Activated naive CD4-positive, alpha-beta T cell treated with anti-CD3 and anti-CD28 coated beads for 36 hours (primary cell): ENCODE data around the gene MEPE. TPM values are rescaled to one million over a fixed set of nuclear protein-coding genes. Genes with fewer than 3 reads are reported as not detected.

ENCODE experiments used
- CTCF ChIA-PET: fragments of 350-600 bp; sonication (Branson Sonifier 250); formaldehyde crosslinking; loops from one replicate; lab custom pipeline; 2021; ENCODE audit warnings: antibody characterized with exemption; lab: Charles Lee
- DNase-seq: peaks from one replicate; pipeline ENCODE4 v3.0.0-alpha.2; 2020
- H3K27ac Mint-ChIP-seq: one replicate; pipeline ENCODE4 v1.8.0; 2021; ENCODE audit warnings: mild to moderate bottlenecking, mixed read lengths
- H3K27me3 Mint-ChIP-seq: one replicate; pipeline ENCODE4 v1.8.0; 2021; ENCODE audit warnings: low read depth, mixed read lengths
- H3K36me3 Mint-ChIP-seq: one replicate; pipeline ENCODE4 v1.8.0; 2021; ENCODE audit warnings: low read depth, mixed read lengths
- H3K4me1 Mint-ChIP-seq: one replicate; pipeline ENCODE4 v1.8.0; 2021; ENCODE audit warnings: low read depth, mixed read lengths
- H3K4me3 Mint-ChIP-seq: one replicate; pipeline ENCODE4 v1.8.0; 2021; ENCODE audit warnings: mild to moderate bottlenecking, moderate library complexity, mixed read lengths
- H3K9me3 Mint-ChIP-seq: one replicate; pipeline ENCODE4 v1.8.0; 2021; ENCODE audit warnings: mixed read lengths
- intact Hi-C: fragments of 100-400 bp; cut with micrococcal nuclease; formaldehyde crosslinking; loops from one replicate; pipeline ENCODE4 v1.15.1; 2023
- total RNA-seq, 2 experiments: library from RNA; stranded (reverse); gene quantifications; one replicate each; pipeline ENCODE4 v1.2.3, GENCODE V29; 2021

MEPE gene
- total RNA-seq, 2 experiments from 2014 or later, result not detected

DNA sequence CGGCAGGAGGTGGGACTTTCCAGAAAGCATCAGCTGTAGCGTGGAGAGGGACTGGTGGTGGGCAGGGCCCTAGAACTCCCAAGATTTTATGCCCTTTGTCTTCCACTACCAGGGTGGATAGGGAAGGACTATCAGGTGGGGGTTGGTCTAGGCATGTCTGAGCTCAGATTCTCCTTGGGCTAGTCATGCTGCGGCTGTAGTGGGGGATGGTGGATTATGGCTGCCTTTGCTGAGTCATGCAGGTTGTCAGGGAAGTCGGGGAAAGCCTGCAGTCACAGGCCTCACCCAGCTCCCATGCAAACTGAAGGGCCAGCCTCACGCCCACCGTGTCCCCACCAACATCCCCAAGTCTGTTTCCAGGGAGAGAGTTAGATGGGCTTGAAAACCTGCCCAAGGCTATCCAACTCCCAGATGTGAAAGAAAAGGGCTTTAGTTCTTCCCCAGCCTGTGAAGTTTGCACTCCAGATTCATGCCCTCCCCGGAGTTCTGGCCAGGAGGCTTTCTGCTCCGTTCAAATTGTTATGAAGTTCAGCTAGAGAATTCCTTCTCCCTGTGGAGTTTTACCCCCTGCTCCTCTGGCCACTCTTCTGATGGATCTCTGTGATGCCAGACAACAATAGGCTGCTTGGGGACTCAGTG is 13.4 kb upstream of the MEPE start:
- H3K36me3 Mint-ChIP-seq, result no peaks in the 10 kb centered on the region
- H3K27ac Mint-ChIP-seq, result no peak overlapping the region
- H3K4me3 Mint-ChIP-seq, result no peak overlapping the region
- CTCF ChIA-PET, result interaction anchor here (0.6 to 2.3 kb wide), 2 partner anchors 29 to 174 kb away, joined by 3 to 6 read pairs; no protein-coding TSS in a partner anchor
- intact Hi-C loops, result no loop called here
- no peaks in the 10 kb centered on the region for H3K4me1 Mint-ChIP-seq
- H3K27me3 Mint-ChIP-seq, result peaks cover 14% of the 10 kb centered on the region
- no peak for DNase-seq
- no peaks in the 10 kb centered on the region for H3K9me3 Mint-ChIP-seq

DNA sequence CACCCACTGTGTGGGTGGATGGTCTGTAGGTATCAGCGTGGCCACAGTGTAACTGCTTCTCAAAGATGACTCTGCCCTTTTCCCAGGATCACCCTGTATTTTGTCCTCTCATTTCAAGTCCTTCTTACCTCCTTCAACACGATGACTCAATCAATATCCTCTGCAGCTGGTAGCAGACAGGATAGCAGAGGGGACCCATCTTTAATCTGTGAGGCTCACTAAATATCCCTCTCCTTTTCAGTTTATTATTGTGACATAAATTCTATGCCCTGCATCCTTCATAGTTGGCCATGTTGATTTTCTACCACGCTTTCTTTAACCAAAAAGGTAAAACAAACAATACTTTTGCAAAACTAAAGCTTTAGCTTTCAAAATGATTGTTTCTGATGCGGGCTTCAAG is 9.6 kb upstream of the MEPE start:
- Mint-ChIP-seq H3K9me3 (no peaks in the 10 kb centered on the region), H3K4me1 (no peaks in the 10 kb centered on the region), H3K27me3 (peaks cover 7% of the 10 kb centered on the region), H3K36me3 (no peaks in the 10 kb centered on the region), H3K27ac (no peak overlapping the region), H3K4me3 (no peak overlapping the region)
- intact Hi-C loops, result no loop called here
- DNase-seq, result no peak
- CTCF ChIA-PET, result no interaction called here

DNA sequence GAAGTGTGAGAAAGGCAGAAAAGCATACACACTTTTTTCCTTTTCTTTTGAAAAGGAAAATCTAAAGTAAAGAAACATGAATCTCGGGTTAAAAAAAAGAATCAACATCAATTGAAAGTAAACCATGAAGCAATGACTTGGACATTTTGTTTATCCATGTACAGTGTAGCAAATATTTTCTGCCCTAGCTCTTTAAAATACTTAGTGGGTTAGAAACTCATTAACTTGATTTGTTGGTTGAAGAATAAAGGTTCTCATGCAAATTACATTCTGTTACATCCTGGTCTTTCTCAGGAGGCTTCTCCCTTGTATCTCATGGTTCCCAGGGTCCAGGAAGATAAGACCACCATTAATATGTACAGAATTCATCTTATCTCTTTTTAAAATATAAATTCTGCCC is 9.0 kb upstream of the MEPE start:
- Mint-ChIP-seq H3K4me3 (no peak overlapping the region), H3K9me3 (no peaks in the 10 kb centered on the region), H3K27ac (no peak overlapping the region), H3K27me3 (peaks cover 12% of the 10 kb centered on the region), H3K4me1 (no peaks in the 10 kb centered on the region), H3K36me3 (no peaks in the 10 kb centered on the region)
- no peak for DNase-seq
- CTCF ChIA-PET, result interaction anchor here (1.3 kb wide), 1 partner anchor 25 kb away, joined by 5 read pairs; no protein-coding TSS in a partner anchor
- intact Hi-C loops, result no loop called here

DNA sequence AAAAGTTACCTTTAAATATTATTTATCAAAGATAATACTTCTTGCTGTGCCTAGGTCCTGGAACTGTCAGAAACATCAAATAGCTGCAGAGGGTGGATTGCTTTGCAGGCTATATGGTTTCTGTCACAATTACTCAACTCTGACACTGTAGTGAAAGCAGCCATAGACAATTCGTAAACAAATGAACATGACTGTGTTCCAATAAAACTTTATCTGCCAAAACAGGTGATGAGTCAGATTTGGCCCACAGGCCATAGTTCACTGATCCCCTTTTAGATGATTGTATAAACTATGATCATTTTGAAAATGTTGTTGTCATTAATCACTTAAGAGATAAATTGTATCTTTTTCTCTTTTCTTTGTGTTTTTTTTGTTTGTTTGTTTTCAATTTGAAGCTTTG is 8.4 kb upstream of the MEPE start:
- H3K4me3 Mint-ChIP-seq, result no peak overlapping the region
- intact Hi-C loops, result no loop called here
- no peaks in the 10 kb centered on the region for H3K36me3 Mint-ChIP-seq
- no peak for DNase-seq
- CTCF ChIA-PET, result interaction anchor here (1.3 kb wide), 1 partner anchor 24 kb away, joined by 5 read pairs; no protein-coding TSS in a partner anchor
- H3K9me3 Mint-ChIP-seq, result no peaks in the 10 kb centered on the region
- H3K4me1 Mint-ChIP-seq, result no peaks in the 10 kb centered on the region
- H3K27ac Mint-ChIP-seq, result no peak overlapping the region
- H3K27me3 Mint-ChIP-seq, result peaks cover 10% of the 10 kb centered on the region

DNA sequence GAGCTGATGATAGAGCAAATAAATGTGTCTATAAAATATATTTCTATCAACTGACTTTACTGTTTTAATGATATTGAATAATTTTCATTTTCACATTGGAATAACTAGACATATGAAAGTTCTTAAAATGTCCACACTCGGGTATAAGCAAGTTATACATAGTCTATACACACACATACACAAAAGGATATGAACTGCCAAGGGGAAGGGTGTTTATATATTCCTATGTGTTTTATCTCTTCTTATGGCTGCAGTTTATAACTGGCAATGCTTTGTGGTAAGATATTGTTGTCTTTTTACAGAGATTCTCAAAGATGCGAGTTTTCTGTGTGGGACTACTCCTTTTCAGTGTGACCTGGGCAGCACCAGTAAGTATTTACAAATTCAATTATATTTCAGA is 1.6 kb downstream of the MEPE start:
- intact Hi-C loops, result no loop called here
- Mint-ChIP-seq H3K27ac (no peak overlapping the region), H3K4me1 (no peaks in the 10 kb centered on the region), H3K9me3 (no peaks in the 10 kb centered on the region), H3K4me3 (no peak overlapping the region), H3K27me3 (peaks cover 5% of the 10 kb centered on the region), H3K36me3 (no peaks in the 10 kb centered on the region)
- no peak for DNase-seq
- CTCF ChIA-PET, result interaction anchor here (1.4 kb wide), 1 partner anchor 15 kb away, joined by 6 read pairs; no protein-coding TSS in a partner anchor

DNA sequence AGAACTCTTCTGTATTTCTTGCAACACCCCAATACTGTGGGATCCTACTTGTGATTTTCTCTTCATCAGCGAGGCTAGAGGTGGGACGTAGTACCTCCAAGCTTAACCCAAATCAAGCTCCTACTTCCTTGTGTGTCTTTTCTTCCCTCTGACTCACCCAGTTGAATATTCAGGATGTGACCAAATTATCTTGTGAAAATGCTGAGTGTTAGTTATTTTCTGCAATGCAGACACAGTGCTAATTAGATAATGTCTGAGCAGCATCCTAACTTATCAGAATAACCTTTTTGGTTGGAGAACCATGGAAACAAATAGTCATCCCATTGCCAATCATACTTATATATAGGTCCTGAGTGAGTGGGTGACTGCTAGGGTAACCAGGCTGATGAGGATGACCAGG is 2.4 kb downstream of the MEPE start:
- Mint-ChIP-seq H3K27me3 (peaks cover 4% of the 10 kb centered on the region), H3K4me3 (no peak overlapping the region), H3K36me3 (no peaks in the 10 kb centered on the region), H3K27ac (no peak overlapping the region), H3K4me1 (no peaks in the 10 kb centered on the region), H3K9me3 (no peaks in the 10 kb centered on the region)
- intact Hi-C loops, result no loop called here
- CTCF ChIA-PET, result interaction anchor here (1.4 kb wide), 1 partner anchor 14 kb away, joined by 6 read pairs; no protein-coding TSS in a partner anchor
- DNase-seq, result no peak

DNA sequence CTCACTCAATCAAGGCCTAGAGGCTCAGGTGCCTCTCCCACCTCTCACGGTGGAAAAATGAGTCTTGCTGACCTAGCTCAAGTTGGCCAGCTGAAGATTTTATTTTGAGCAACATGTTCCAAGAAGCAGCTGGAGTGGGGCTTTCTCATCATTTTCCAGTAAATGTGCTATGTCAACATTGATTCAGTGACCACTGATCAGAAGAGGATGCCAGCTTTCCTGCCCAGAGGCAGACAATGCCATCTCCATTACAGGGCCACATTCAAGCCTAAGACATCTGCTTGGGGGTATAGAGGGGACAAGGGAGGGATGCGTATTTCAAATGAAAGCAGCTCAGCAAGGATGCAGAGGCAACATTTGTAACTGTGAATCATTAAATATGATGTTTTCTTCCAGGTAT is 3.0 kb downstream of the MEPE start:
- Mint-ChIP-seq H3K9me3 (no peaks in the 10 kb centered on the region), H3K4me3 (no peak overlapping the region), H3K27ac (no peak overlapping the region), H3K36me3 (no peaks in the 10 kb centered on the region), H3K4me1 (no peaks in the 10 kb centered on the region), H3K27me3 (peaks cover 6% of the 10 kb centered on the region)
- no peak for DNase-seq
- intact Hi-C loops, result no loop called here
- CTCF ChIA-PET, result interaction anchor here (1.4 kb wide), 1 partner anchor 13 kb away, joined by 6 read pairs; no protein-coding TSS in a partner anchor

DNA sequence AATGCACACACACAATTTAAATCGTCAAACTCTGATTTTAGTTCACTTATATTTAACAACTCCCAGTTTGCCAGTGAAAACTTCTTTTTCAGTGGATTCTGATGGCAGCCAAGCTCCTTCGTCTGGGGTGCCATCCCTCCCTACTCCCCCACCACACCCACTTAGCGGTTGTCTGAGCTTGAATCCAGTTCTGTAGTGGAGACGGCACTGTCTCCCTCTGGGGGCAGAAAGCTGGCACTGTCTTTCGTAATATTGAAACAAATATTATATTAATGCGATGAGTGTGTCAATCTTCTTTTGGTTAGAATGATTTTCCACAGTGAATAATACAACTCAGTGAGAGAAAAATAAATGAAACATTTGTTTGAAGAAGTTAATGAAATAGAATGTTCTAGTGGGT is 5.4 kb downstream of the MEPE start:
- peaks cover 14% of the 10 kb centered on the region for H3K27me3 Mint-ChIP-seq
- no peak overlapping the region for H3K4me3 Mint-ChIP-seq
- intact Hi-C loops, result no loop called here
- CTCF ChIA-PET, result interaction anchor here (0.7 to 3.3 kb wide), 6 partner anchors 9 to 344 kb away, joined by 3 to 9 read pairs (median 5); no protein-coding TSS in a partner anchor
- DNase-seq, result no peak
- H3K4me1 Mint-ChIP-seq, result no peaks in the 10 kb centered on the region
- H3K27ac Mint-ChIP-seq, result no peak overlapping the region
- H3K9me3 Mint-ChIP-seq, result no peaks in the 10 kb centered on the region
- H3K36me3 Mint-ChIP-seq, result no peaks in the 10 kb centered on the region

DNA sequence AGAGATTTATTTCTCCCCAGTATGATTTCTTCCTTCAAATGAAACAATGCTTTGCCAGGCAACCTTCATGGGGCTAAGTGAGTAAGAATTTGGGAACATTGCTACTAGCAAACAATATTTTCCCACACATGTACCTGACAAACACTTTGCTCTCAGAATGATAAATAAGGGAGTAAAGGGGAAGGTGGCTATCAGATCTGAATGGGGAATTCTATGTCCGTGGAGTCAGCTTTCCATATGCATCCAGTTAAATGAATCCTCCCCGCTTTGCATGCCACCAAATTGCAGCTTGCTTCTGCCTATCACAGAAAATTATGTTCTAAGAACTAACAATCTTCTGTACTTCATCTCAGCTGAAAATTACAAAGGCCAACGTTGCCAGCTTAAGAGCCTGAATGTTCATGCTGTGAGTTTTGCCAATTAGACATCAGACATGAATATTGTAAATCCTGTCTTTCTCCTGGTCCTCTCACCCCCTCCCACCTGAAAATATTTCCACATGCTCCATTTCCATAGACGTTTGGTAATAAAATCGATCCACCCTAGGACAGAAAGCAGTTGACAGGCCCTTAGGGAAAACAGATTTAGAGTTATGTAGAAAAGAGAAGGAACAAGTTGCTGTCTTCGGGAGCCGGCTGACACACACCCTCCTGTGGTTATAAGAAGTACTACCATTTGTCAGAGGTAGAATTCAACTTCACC is 6.3 kb downstream of the MEPE start:
- peaks cover 18% of the 10 kb centered on the region for H3K27me3 Mint-ChIP-seq
- H3K27ac Mint-ChIP-seq, result no peak overlapping the region
- peak; percentile 22 for DNase-seq
- intact Hi-C loops, result loop anchor here (1.0 kb wide), 2 partner anchors 160 to 342 kb away; no protein-coding TSS in a partner anchor
- CTCF ChIA-PET, result interaction anchor here (1.0 to 3.3 kb wide), 5 partner anchors 8 to 162 kb away, joined by 3 to 9 read pairs (median 6); no protein-coding TSS in a partner anchor
- H3K9me3 Mint-ChIP-seq, result no peaks in the 10 kb centered on the region
- H3K4me3 Mint-ChIP-seq, result no peak overlapping the region
- H3K4me1 Mint-ChIP-seq, result no peaks in the 10 kb centered on the region
- no peaks in the 10 kb centered on the region for H3K36me3 Mint-ChIP-seq

DNA sequence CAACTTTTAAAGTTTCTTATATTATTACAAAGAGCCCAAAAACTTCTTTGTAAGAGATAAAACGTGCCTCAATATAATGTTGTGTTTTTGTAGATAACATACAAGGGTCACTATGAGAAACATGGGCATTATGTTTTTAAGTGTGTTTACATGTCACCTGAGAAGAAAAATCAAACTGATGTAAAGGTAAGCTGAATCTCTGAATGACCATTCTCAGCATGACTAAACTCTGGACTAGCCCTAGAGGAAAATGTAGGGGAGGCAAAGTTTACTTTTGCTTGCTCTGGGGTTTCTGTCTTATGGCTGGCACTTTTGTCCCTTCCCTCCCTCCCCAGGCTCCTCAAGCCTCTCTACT is 6.8 kb downstream of the MEPE start:
- intact Hi-C loops, result loop anchor here (1.0 kb wide), 2 partner anchors 160 to 342 kb away; no protein-coding TSS in a partner anchor
- DNase-seq, result no peak
- Mint-ChIP-seq H3K27ac (no peak overlapping the region), H3K9me3 (no peaks in the 10 kb centered on the region), H3K4me3 (no peak overlapping the region), H3K27me3 (peaks cover 20% of the 10 kb centered on the region), H3K36me3 (no peaks in the 10 kb centered on the region), H3K4me1 (no peaks in the 10 kb centered on the region)
- CTCF ChIA-PET, result interaction anchor here (0.6 to 3.3 kb wide), 3 partner anchors 8 to 532 kb away, joined by 5 to 9 read pairs (median 6); no protein-coding TSS in a partner anchor

DNA sequence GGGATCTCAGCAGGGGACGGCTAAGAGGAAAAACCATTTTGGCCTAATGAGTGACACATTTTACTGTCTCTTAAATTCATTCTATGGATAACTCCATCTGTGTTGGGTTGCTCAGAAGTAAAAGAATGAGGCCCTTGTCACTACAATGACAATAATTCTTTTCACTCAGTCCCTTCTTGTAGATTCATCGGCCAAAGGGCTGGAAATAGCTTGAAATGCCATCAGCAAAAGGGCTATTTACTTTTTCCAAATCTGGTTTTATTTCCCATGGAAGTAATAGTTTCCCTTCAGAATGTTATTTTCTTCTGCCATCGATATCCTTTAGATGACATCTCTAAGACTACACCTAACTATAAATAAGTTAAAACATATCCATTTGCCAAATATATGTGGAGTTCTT is 7.4 kb downstream of the MEPE start:
- no peak for DNase-seq
- H3K27ac Mint-ChIP-seq, result no peak overlapping the region
- CTCF ChIA-PET, result interaction anchor here (0.6 kb wide), 1 partner anchor 532 kb away, joined by 5 read pairs; no protein-coding TSS in a partner anchor
- no peak overlapping the region for H3K4me3 Mint-ChIP-seq
- H3K27me3 Mint-ChIP-seq, result peaks cover 21% of the 10 kb centered on the region
- H3K4me1 Mint-ChIP-seq, result no peaks in the 10 kb centered on the region
- intact Hi-C loops, result loop anchor here (10.0 kb wide), 2 partner anchors 465 to 1345 kb away; no protein-coding TSS in a partner anchor
- H3K9me3 Mint-ChIP-seq, result no peaks in the 10 kb centered on the region
- no peaks in the 10 kb centered on the region for H3K36me3 Mint-ChIP-seq

DNA sequence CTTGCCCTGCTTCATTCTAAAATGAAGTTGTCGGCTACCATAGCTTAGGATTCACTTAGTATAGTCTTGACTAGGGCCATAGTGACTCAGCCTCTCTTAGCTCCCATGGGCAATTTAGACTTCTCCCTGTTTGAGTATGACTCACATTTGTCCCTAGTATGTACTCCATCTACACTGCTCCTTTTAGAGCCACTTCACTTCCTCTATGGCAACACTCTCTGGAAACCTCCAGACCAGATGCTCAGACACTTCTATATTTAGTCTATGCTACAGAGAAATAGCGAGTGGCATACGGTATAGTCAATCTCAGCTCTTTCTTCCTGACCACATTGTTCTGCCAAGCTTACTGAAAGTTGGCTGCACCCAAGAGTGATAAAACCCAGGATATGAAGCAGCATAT is 11.2 kb downstream of the MEPE start:
- DNase-seq, result no peak
- Mint-ChIP-seq H3K4me1 (peaks cover 2% of the 10 kb centered on the region), H3K4me3 (no peak overlapping the region), H3K27ac (no peak overlapping the region), H3K9me3 (no peaks in the 10 kb centered on the region), H3K36me3 (no peaks in the 10 kb centered on the region), H3K27me3 (peaks cover 34% of the 10 kb centered on the region)
- intact Hi-C loops, result loop anchor here (10.0 kb wide), 2 partner anchors 469 to 1349 kb away; no protein-coding TSS in a partner anchor
- CTCF ChIA-PET, result interaction anchor here (0.6 to 1.7 kb wide), 2 partner anchors 9 to 346 kb away, joined by 3 to 5 read pairs; no protein-coding TSS in a partner anchor
